ENCODE results near the gene CDK5RAP1.

The CDK5RAP1 gene

GRCh38 chr20:33373735-33374605, 27.3 kb downstream of the CDK5RAP1 start:
- no peak for DNase-seq

- no peak for DNase-seq
These were observed 28.3 kb downstream of the CDK5RAP1 start for GRCh38 chr20:33372993-33373441.

GRCh38 chr20:33370291-33370690, 31.0 kb downstream of the CDK5RAP1 start:
- no peak for DNase-seq

GRCh38 chr20:33362898-33363297, 38.4 kb downstream of the CDK5RAP1 start:
- DNase-seq: no peak

GRCh38 chr20:33359399-33360261, 41.7 kb downstream of the CDK5RAP1 start:
- no peak for DNase-seq

GRCh38 chr20:33353013-33353402, 48.3 kb downstream of the CDK5RAP1 start:
- DNase-seq: no peak

GRCh38 chr20:33352258-33353012, 48.9 kb downstream of the CDK5RAP1 start:
- no peak for DNase-seq

GRCh38 chr20:33351696-33352095, 49.6 kb downstream of the CDK5RAP1 start:
- no peak for DNase-seq

- no peak for DNase-seq
These were observed 51.8 kb downstream of the CDK5RAP1 start for GRCh38 chr20:33349493-33349892.

GRCh38 chr20:33348136-33348937, 53.0 kb downstream of the CDK5RAP1 start:
- no peak for DNase-seq

GRCh38 chr20:33345342-33345741, 56.0 kb downstream of the CDK5RAP1 start:
- no peak for DNase-seq

- no peak for DNase-seq
These were observed 57.8 kb downstream of the CDK5RAP1 start for GRCh38 chr20:33343521-33343920.

GRCh38 chr20:33339515-33340058, 61.7 kb downstream of the CDK5RAP1 start:
- DNase-seq: no peak

- DNase-seq: no peak
These were observed 62.7 kb downstream of the CDK5RAP1 start for GRCh38 chr20:33338467-33339258.

- DNase-seq: no peak
These were observed 63.7 kb downstream of the CDK5RAP1 start for GRCh38 chr20:33337531-33338165.

GRCh38 chr20:33337119-33337518, 64.2 kb downstream of the CDK5RAP1 start:
- DNase-seq: no peak

- DNase-seq: no peak
These were observed 64.9 kb downstream of the CDK5RAP1 start for GRCh38 chr20:33336375-33336774.

GRCh38 chr20:33334111-33334510, 67.2 kb downstream of the CDK5RAP1 start:
- DNase-seq: no peak

- DNase-seq: no peak
These were observed 67.7 kb downstream of the CDK5RAP1 start for GRCh38 chr20:33333616-33334015.

- no peak for DNase-seq
These were observed 68.3 kb downstream of the CDK5RAP1 start for GRCh38 chr20:33332905-33333456.

All from Kasumi-1 (cell line).